Large intestine (tissue), 3 donors: ENCODE data around the gene KLHL40. TPM values are rescaled to one million over a fixed set of nuclear protein-coding genes. Genes with fewer than 3 reads are reported as not detected.

Source experiments
- DNase-seq, 2 donors: peaks; one replicate each; pipeline versions ENCODE4 v3.0.0 to v3.0.0-alpha.2; 2013
- H3K27ac ChIP-seq: one replicate; pipeline ENCODE4 v1.5.1; 2013; ENCODE audit warnings: low read length
- H3K27me3 ChIP-seq: 2 replicates; pipeline ENCODE4 v1.6.1; 2013; ENCODE audit warnings: low read length; ENCODE audit not compliant: control insufficient read depth, insufficient read depth
- H3K36me3 ChIP-seq: 2 replicates; pipeline ENCODE4 v1.6.1; 2013; ENCODE audit warnings: low read length; ENCODE audit not compliant: control insufficient read depth, insufficient read depth
- H3K4me1 ChIP-seq: one replicate; pipeline ENCODE4 v1.6.1; 2013; ENCODE audit warnings: low read length; ENCODE audit not compliant: control insufficient read depth, insufficient read depth
- H3K4me3 ChIP-seq: one replicate; pipeline ENCODE4 v1.5.1; 2013; ENCODE audit warnings: low read length
- H3K9me3 ChIP-seq: one replicate; pipeline ENCODE4 v1.6.1; 2013; ENCODE audit warnings: mild to moderate bottlenecking, low read depth, low read length, moderate library complexity; ENCODE audit not compliant: control insufficient read depth
- WGBS: methylation state at CpG from one replicate; pipeline ENCODE4 v1.1.5; 2013; ENCODE audit warnings: low lambda C conversion rate; ENCODE audit not compliant: insufficient coverage; 5-methylcytosine and 5-hydroxymethylcytosine counted together
- polyA plus RNA-seq: library from polyadenylated mRNA; unstranded; fragments of 120-200 nt; gene quantifications from one replicate; pipeline ENCODE4 v1.2.1, GENCODE V29; 2013

KLHL40 gene
- polyA plus RNA-seq, 1 donor = 0.25 TPM

DNA sequence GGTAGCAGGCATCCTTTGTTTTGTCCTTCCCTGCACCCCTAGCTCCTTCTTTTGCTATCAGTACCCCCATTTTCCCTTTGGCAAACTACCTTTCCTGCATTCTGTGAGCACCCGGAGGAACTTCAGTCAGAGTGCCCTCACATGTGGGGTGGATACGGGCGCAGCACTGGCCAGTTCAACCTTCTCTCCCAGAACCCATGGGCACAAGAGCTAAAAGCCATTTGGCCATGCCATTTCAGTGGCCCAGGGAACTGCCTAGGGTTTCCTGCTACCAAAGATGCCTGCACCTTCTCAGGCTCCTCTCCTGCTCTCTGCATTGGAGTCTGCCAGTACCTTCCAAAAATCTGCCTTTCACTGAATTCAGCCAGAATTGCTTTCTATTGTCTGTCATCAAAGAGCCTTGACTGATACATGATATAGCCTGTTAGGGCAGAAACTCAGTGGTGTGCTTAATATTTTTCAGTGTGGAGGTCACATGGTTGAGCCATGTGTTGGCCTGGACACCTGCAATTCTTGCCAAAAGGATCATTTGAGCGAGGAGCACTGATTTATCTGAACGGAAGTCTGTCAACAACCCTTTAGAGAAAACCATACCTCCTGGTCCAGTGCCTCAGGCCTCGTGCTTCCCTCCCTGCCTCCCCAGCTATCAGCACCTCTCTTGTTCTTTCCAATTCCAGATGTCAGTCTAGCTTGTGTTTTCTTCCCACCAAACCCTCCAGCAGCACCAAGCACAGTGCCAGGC is 44.2 kb downstream of the KLHL40 start:
- Histone ChIP-seq H3K4me1 (no peaks in the 10 kb centered on the region), H3K4me3 (no peak overlapping the region), H3K27me3 (no peaks in the 10 kb centered on the region), H3K36me3 (no peaks in the 10 kb centered on the region), H3K27ac (no peak overlapping the region), H3K9me3 (no peaks in the 10 kb centered on the region)
- DNase-seq = no peak
- WGBS = no CpG with 5 or more reads among the region's 6 CpGs

DNA sequence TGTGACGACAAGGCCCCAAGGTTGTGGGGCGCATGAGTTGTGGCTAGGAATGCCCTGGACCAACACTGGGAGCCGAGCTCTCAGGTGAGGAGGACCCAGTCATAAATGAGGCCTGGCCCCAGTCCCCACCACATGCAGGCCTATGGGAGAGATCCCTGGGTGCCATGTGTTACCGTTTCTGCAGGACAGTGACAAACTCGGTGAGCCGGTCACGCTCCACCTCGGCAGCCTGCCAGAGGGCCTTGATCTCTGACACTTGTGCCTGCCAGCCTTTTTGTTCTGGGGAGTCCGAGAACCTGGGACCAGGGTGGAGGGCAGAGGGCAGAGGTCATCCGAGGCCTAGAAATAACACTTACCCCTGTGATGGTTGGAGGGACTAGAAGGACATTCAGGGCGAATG is 45.0 kb downstream of the KLHL40 start:
- no peaks in the 10 kb centered on the region for H3K9me3 ChIP-seq
- no peaks in the 10 kb centered on the region for H3K36me3 ChIP-seq
- WGBS = no CpG with 5 or more reads among the region's 11 CpGs
- no peak overlapping the region for H3K4me3 ChIP-seq
- no peak for DNase-seq
- H3K4me1 ChIP-seq = no peaks in the 10 kb centered on the region
- no peak overlapping the region for H3K27ac ChIP-seq
- no peaks in the 10 kb centered on the region for H3K27me3 ChIP-seq

DNA sequence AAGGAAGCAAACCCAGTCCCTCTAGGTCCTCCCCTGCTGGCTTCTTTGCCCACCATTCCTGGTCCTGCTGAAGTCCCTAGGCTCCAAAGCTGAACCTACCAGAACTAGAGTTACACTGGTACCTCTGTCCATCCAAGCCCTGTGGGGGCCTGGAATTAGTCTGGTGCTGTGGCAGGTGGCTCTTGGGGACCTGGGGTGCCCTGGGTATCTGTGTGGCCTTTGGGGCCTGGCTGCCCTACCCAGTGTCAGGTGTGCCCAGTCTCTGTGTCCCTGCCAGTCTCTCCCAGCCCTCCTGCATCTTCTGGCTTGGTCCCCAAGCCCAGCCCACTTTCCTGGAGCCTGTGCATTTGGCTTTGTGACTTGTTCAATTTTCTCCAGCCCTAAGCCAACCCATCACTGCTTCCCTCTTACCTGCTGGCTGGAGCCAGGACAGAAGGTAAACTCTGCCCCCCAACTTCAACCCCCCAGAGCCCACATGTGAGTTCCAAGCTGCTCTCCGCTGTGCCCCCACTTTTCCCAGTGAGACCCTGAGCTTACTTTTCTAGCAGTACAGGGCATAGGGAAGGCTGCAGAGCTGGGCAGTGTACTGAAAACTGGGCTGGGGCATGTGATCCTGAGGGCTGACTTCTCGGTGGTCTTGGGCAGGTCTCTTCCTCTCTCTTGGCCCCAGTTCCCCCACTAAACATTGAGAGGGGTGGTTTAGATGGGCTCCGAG is 45.5 kb downstream of the KLHL40 start:
- WGBS = no CpG with 5 or more reads among the region's 3 CpGs
- Histone ChIP-seq H3K4me3 (no peak overlapping the region), H3K27me3 (no peaks in the 10 kb centered on the region), H3K4me1 (no peaks in the 10 kb centered on the region), H3K36me3 (no peaks in the 10 kb centered on the region), H3K9me3 (no peaks in the 10 kb centered on the region), H3K27ac (no peak overlapping the region)
- no peak for DNase-seq

DNA sequence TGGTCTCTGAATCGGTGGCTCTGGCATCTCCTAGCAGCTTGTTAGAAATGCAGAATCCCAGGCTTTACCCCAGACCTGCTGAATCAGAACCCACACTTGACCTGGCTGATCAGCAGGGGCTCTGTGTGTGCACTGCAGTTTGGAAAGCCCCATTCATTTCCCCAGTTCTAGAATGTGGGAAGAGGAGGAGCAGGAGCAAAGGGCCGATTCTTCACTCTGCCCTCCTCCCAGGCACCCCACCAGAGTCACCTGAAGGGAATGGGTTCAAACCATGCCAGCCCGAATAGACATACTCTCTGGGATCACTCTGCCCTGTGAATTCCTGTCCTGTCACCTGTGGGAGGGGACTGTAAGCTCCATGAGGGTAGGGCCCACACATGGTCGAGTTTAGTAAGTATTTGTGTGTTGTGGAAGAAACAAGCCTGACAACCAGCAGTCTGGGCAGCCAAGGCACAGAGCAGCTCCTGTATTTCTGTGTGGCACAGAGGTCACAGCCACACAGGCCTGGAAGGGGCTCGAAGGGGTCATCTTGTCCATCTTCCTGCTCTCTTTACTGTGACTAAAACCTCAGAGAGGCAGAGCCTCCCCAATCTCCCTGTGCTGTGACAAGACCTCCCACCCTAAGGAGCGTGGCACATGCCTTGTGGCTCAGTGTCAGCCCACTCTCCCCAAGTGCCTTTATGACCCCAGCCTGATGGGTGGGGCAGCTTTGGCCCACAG is 46.3 kb downstream of the KLHL40 start:
- Histone ChIP-seq H3K4me3 (no peak overlapping the region), H3K27ac (no peak overlapping the region), H3K4me1 (no peaks in the 10 kb centered on the region), H3K9me3 (no peaks in the 10 kb centered on the region), H3K27me3 (no peaks in the 10 kb centered on the region), H3K36me3 (no peaks in the 10 kb centered on the region)
- DNase-seq = no peak
- WGBS = no CpG with 5 or more reads among the region's 6 CpGs

DNA sequence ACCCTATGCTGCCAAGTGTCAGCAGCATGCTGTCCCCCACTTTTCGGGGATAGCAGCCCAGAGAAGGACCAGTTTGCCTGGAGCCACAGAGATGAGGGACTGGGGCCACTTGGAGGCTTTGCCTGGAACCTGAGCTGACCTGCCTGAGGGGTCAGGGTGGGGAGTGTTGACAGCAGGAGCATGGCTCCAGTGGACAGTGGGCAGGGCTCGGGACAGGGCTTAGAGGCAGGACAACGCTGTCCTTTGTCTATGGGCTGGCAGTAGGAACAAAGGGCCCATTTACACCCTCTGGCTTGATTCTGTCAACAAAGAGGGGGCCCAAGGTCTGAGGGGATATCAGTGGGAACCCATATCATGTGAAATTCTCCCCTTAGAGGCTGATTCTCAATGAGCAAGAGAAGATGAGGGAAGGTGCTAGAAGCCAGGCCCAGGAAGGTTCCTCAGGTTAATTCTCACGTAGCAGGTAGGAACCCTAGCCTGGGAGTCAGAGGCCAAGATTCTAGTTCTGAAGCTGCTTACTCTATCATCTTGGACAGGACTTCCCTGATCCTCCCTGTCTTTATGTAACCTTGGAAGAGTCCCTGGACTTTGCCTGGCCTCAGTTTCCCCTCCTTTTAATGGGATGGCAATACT is 47.0 kb downstream of the KLHL40 start:
- no peaks in the 10 kb centered on the region for H3K36me3 ChIP-seq
- DNase-seq = no peak
- H3K4me1 ChIP-seq = no peaks in the 10 kb centered on the region
- H3K27me3 ChIP-seq = no peaks in the 10 kb centered on the region
- H3K27ac ChIP-seq = no peak overlapping the region
- H3K9me3 ChIP-seq = no peaks in the 10 kb centered on the region
- WGBS = 100% methylated on average over 1 of the region's 4 CpGs
- H3K4me3 ChIP-seq = no peak overlapping the region

DNA sequence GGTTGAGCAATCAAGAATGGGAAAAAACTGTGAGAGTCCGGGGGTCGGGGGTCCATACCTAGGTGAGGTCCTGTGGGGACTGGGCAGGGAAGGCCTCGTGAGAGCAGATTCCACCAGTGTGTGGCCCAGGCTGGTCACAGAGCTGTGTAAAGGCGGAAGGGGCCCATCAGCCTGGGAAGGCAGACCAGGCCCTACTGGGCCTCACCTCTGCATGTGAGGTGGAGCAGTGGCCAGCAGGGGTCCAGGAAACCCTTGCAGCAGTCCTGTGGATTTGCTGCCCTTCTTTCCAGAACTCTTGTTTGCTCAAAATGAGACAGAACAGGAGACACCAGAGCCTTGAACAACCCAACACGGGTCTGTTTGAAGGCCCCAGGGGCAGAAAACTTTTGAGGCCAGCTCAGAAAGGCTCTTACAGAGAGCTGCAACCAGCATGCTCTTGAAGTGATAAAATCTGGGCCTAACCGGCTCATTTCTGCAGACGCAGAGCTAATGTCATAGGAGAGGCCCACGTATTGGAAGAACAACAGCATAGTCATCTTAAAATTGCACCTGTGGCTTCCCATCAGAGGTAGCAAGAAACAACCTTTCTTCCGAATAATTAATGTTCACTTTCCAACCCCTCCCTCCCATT is 47.6 kb downstream of the KLHL40 start:
- Histone ChIP-seq H3K27ac (no peak overlapping the region), H3K4me3 (no peak overlapping the region), H3K36me3 (no peaks in the 10 kb centered on the region), H3K4me1 (no peaks in the 10 kb centered on the region), H3K27me3 (no peaks in the 10 kb centered on the region), H3K9me3 (no peaks in the 10 kb centered on the region)
- no peak for DNase-seq
- no CpG with 5 or more reads among the region's 9 CpGs for WGBS

DNA sequence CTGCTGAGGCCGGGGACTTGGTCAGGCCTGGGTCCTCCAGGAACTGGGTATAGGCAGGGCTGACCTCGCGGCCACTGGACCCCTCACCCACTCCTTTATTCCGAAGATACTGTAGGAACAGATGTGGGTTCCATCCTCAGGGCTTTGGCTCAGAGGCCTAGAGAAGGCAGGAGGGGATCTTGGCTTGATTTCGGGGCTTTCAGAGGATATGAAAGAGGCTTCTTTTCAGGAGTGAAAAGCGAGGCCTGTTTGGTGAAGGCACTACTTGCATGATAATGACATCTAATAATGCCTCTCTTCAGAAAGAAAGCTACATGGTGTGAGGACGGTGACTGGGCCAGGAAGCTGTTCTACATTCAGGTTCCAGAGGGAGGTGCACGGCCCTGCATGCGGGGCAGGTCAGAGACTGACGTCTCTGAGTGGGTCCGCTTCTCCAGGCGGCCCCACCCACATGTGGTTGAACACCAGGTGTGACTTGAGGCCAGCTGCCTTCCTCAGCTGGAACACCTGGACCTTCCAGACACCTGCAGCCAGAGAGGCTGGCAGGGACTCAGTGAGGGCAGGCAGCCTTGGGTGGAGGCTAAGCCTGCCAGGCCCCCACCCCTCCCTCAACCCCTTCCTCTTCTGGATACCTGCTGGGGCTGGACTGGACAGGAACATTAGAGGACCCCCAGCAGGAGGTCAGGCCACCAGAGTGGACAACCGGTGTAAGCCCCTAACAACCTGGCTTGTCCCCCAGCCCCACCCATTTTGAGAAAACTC is 48.3 kb downstream of the KLHL40 start:
- 100% methylated on average over 1 of the region's 13 CpGs for WGBS
- no peak overlapping the region for H3K4me3 ChIP-seq

DNA sequence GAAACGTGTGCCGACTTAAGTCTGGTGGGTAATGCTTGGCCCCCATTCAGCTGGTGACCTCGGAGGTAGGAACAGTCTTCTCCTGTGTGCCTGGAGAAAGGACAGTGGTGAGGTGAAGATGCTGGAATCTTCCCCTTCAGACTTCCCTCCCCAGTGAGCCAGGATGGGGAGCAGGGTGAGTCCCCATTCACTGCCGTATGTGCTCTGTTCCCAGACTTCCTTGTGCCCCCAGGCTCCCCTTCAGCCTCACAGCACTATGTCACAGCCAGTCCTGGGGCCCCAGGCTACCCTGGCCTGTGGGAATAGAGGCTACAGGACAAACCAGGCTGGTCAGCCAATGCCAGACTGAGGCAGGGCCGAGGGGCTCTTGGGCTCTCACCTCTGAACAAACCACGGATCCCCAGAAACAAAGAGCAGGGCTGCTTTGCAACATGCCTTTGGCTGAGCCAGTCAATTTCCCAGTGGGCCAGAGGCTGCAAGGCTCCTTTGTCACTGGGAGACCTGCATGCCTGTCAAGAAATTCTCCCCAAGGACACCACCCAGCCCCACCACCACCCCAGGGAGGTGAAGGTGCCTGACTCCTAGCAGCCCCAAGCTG is 49.0 kb downstream of the KLHL40 start:
- no peaks in the 10 kb centered on the region for H3K27me3 ChIP-seq
- WGBS = no CpG with 5 or more reads among the region's 6 CpGs
- H3K4me3 ChIP-seq = no peak overlapping the region
- no peaks in the 10 kb centered on the region for H3K36me3 ChIP-seq
- no peak overlapping the region for H3K27ac ChIP-seq
- no peaks in the 10 kb centered on the region for H3K9me3 ChIP-seq
- DNase-seq = no peak
- no peaks in the 10 kb centered on the region for H3K4me1 ChIP-seq

More for the DNA sequence above, 48.3 kb downstream of the KLHL40 start:
- no peaks in the 10 kb centered on the region for H3K27me3 ChIP-seq
- DNase-seq = no peak
- no peak overlapping the region for H3K27ac ChIP-seq
- H3K4me1 ChIP-seq = no peaks in the 10 kb centered on the region
- H3K9me3 ChIP-seq = no peaks in the 10 kb centered on the region
- H3K36me3 ChIP-seq = no peaks in the 10 kb centered on the region

DNA sequence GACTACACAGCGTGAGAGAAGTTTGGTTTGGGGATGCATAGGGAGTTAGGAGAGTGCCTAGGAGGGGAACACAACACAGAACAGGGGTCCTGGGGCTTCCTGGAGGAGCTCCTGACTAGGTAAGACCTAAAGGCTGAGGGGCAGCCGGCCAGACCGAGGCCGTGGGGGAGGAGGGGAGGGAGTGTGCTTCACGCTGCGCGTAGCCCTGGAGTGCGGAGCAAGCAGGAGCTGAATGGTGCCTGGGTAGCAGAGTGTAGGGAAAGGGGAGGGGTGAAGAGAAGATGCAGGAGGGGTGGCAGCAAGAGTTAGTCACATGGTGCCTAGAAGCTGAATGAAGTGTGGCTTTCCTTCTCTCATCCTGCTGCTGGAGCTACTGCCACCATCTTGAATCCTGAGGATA is 49.7 kb downstream of the KLHL40 start:
- DNase-seq = no peak
- Histone ChIP-seq H3K36me3 (no peaks in the 10 kb centered on the region), H3K27ac (no peak overlapping the region), H3K9me3 (no peaks in the 10 kb centered on the region), H3K4me1 (no peaks in the 10 kb centered on the region), H3K27me3 (no peaks in the 10 kb centered on the region), H3K4me3 (no peak overlapping the region)
- no CpG with 5 or more reads among the region's 8 CpGs for WGBS
